K562 (cell line): ENCODE results near the gene PLRG1. TPM values are rescaled to one million over a fixed set of nuclear protein-coding genes. Genes with fewer than 3 reads are reported as not detected.
A peak's percentile ranks its signal among the peaks of the same experiment; 100 is the strongest.

Experiments used
- ATAC-seq: fragments of 200-7000 bp; cut with Tn5 transposase; 3 replicates; pipeline ENCODE4 v1.9.1; 2020; ENCODE audit warnings: moderate library complexity
- BruUV-seq: library from RNA; stranded (reverse); fragments of 400-500 nt; replicated peaks from 2 replicates; lab custom pipeline; 2021; lab: Mats Ljungman, UMichigan
- CTCF ChIA-PET: fragments of 300-600 bp; formaldehyde crosslinking; extraction: SDS; loops from one replicate; lab custom pipeline; 2021; ENCODE audit warnings: low intra/inter-chr PET ratio; lab: Yijun Ruan, JAX
- POLR2A ChIA-PET: fragments of 300-600, 350-650 bp; sonication (Branson Sonifier 250); formaldehyde crosslinking; extraction: SDS; loops from one replicate; lab custom pipeline; 2021; ENCODE audit warnings: antibody characterized with exemption, inconsistent platforms; lab: Yijun Ruan, JAX
- DNase-seq, 4 experiments: peaks; one replicate each; pipeline versions ENCODE4 v3.0.0 to v3.0.0-alpha.2; 2011 to 2018; ENCODE audit warnings: low spot score in 3 of 4, mixed read lengths in 3 of 4; ENCODE audit errors: extremely low read depth in 1 of 4
- FAIRE-seq: peaks from 2 replicates; lab custom pipeline; 2011; peaks lifted over from hg19 to GRCh38; lab: Jason Lieb, UNC
- H2AFZ ChIP-seq: 2 replicates; pipeline ENCODE4 v1.6.0; 2011; ENCODE audit warnings: low read depth, low read length, control low read depth, inconsistent platforms
- H3K27ac ChIP-seq: fragments of 200-600 bp; 3 replicates; pipeline ENCODE4 v1.8.0; 2011; ENCODE audit warnings: low read depth, mild to moderate bottlenecking, control low read depth, inconsistent platforms, low read length, moderate library complexity, mixed read lengths; ENCODE audit errors: extremely low read depth
- H3K27me3 ChIP-seq, 2 experiments: fragments of 300-600 bp in 1 of 2; 2 replicates in 1 of 2; 3 replicates in 1 of 2; pipeline versions ENCODE4 v1.6.0 to v1.8.0; 2011; ENCODE audit warnings: inconsistent platforms in 2 of 2, low read length in 2 of 2, mild to moderate bottlenecking in 1 of 2, mixed read lengths in 1 of 2, moderate library complexity in 1 of 2; ENCODE audit not compliant: control insufficient read depth in 2 of 2, insufficient read depth in 2 of 2
- H3K36me3 ChIP-seq: fragments of 300-600 bp; 3 replicates; pipeline ENCODE4 v1.8.0; 2011; ENCODE audit warnings: mild to moderate bottlenecking, low read length, inconsistent platforms; ENCODE audit not compliant: control insufficient read depth, insufficient read depth
- H3K4me1 ChIP-seq, 2 experiments: fragments of 200-600 bp in 1 of 2; replicated peaks in 1 of 2; 2 replicates in 1 of 2; 3 replicates in 1 of 2; pipeline versions ENCODE4 v1.5.1 to v1.8.0; 2011; ENCODE audit warnings: inconsistent platforms in 2 of 2, low read length in 2 of 2, mild to moderate bottlenecking in 1 of 2, mixed read lengths in 1 of 2, moderate library complexity in 1 of 2; ENCODE audit not compliant: control insufficient read depth in 2 of 2, insufficient read depth in 2 of 2
- H3K4me2 ChIP-seq: 2 replicates; pipeline ENCODE4 v1.6.1; 2011; ENCODE audit warnings: low read length, control low read depth, inconsistent platforms, mixed read lengths; ENCODE audit not compliant: insufficient read depth
- H3K4me3 ChIP-seq: fragments of 200-600 bp; sonication (generic), shearing (Covaris generic); 2 replicates; pipeline ENCODE4 v1.5.1; 2016; ENCODE audit warnings: control low read depth, inconsistent platforms
- H3K79me2 ChIP-seq: fragments of 200-600 bp; 3 replicates; pipeline ENCODE4 v1.8.0; 2011; ENCODE audit warnings: low read length, inconsistent platforms; ENCODE audit not compliant: control insufficient read depth, insufficient read depth
- H3K9ac ChIP-seq, 2 experiments: 2 replicates each; pipeline versions ENCODE4 v1.6.0 to v1.6.1; 2011; ENCODE audit warnings: low read depth in 2 of 2, low read length in 2 of 2, control low read depth in 1 of 2, inconsistent platforms in 1 of 2, mild to moderate bottlenecking in 1 of 2, mixed read lengths in 1 of 2; ENCODE audit not compliant: insufficient read depth in 1 of 2
- H3K9me1 ChIP-seq: one replicate; pipeline ENCODE4 v1.6.0; 2011; ENCODE audit warnings: inconsistent platforms, mild to moderate bottlenecking, low read length, moderate library complexity; ENCODE audit not compliant: control insufficient read depth, insufficient read depth
- H3K9me3 ChIP-seq: replicated peaks from 2 replicates; pipeline ENCODE4 v1.5.1; 2011; ENCODE audit warnings: low read depth, low read length, inconsistent platforms; ENCODE audit not compliant: control insufficient read depth, insufficient read depth
- H4K20me1 ChIP-seq: replicated peaks from 2 replicates; pipeline ENCODE4 v1.6.1; 2011; ENCODE audit warnings: low read length, inconsistent platforms, mixed read lengths; ENCODE audit not compliant: control insufficient read depth, insufficient read depth
- CBX8 ChIP-seq: fragments of 200-600 bp; sonication (generic); IDR thresholded peaks from 2 replicates; pipeline ENCODE4 v1.6.1; 2012; ENCODE audit warnings: borderline replicate concordance, mixed run types, low read depth, mild to moderate bottlenecking, moderate library complexity, mixed read lengths, low read length, control low read depth, inconsistent platforms; ENCODE audit not compliant: poor library complexity, severe bottlenecking; ENCODE audit errors: extremely low read depth
- EP300 ChIP-seq: IDR thresholded peaks from 2 replicates; pipeline ENCODE4 v1.6.1; 2012; ENCODE audit warnings: low read length, improper control_type of control experiment
- HNRNPH1 ChIP-seq: fragments of 200-400 bp; formaldehyde crosslinking; optimal IDR thresholded peaks from 2 replicates; pipeline ENCODE3; 2017; ENCODE audit warnings: low read depth, mild to moderate bottlenecking, low read length, moderate library complexity
- IRF9 ChIP-seq: fragments of 450-650 bp; IDR thresholded peaks from 2 replicates; pipeline ENCODE4 v1.6.1; 2016; ENCODE audit warnings: missing biosample characterization, missing genetic modification characterization
- KLF6 ChIP-seq: fragments of 250-450 bp; sonication (Bioruptor Pico); IDR thresholded peaks from 2 replicates; pipeline ENCODE4 v1.4.0; 2020; ENCODE audit warnings: mild to moderate bottlenecking, moderate library complexity, borderline replicate concordance
- MBD1 ChIP-seq: fragments of 250-450 bp; sonication (Bioruptor Pico); IDR thresholded peaks from 2 replicates; pipeline ENCODE4 v1.8.0; 2022; ENCODE audit warnings: inconsistent platforms
- NR4A1 ChIP-seq, 2 experiments: fragments of 250-450 bp in 1 of 2; fragments of 450-650 bp in 1 of 2; sonication (Bioruptor Pico) in 1 of 2; IDR thresholded peaks; 2 replicates each; pipeline versions ENCODE4 v1.4.0 to v1.6.1; 2016 to 2020; ENCODE audit warnings: mild to moderate bottlenecking in 2 of 2, missing compliant biosample characterization in 1 of 2, missing genetic modification characterization in 1 of 2, moderate library complexity in 1 of 2
- PHF8 ChIP-seq: fragments of 200-600 bp; sonication (generic); IDR thresholded peaks from 2 replicates; pipeline ENCODE4 v1.6.1; 2012; ENCODE audit warnings: mixed run types, mild to moderate bottlenecking, inconsistent platforms, low read length, moderate library complexity, borderline replicate concordance
- SETDB1 ChIP-seq: IDR thresholded peaks from one replicate; pipeline ENCODE4 v1.6.1; 2012; ENCODE audit warnings: low read length, control low read depth, inconsistent platforms
- SMARCE1 ChIP-seq: fragments of 450-650 bp; IDR thresholded peaks from 2 replicates; pipeline ENCODE4 v1.7.1; 2016; ENCODE audit warnings: mild to moderate bottlenecking
- SRF ChIP-seq, 2 experiments: fragments of 250-450, 450-650 bp in 1 of 2; sonication (Bioruptor Pico) in 1 of 2; sonication (generic) in 1 of 2; formaldehyde crosslinking; IDR thresholded peaks; 2 replicates each; pipeline versions ENCODE4 v1.5.0 to v1.5.1; 2020 to 2022; ENCODE audit warnings: mild to moderate bottlenecking in 1 of 2, missing genetic modification reagents in 1 of 2
- TOE1 ChIP-seq, 2 experiments: fragments of 450-650 bp in 1 of 2; sonication (generic) in 1 of 2; formaldehyde crosslinking in 1 of 2; IDR thresholded peaks; 2 replicates each; pipeline versions ENCODE4 v1.7.1 to v1.8.0; 2016 to 2022; ENCODE audit warnings: borderline replicate concordance in 2 of 2, mild to moderate bottlenecking in 2 of 2, antibody characterized with exemption in 1 of 2, inconsistent platforms in 1 of 2, low read depth in 1 of 2, missing genetic modification reagents in 1 of 2, moderate library complexity in 1 of 2
- UBTF ChIP-seq, 2 experiments: IDR thresholded peaks; 2 replicates each; pipeline ENCODE4 v1.6.1; 2012; ENCODE audit warnings: improper control_type of control experiment in 2 of 2, low read depth in 2 of 2, low read length in 2 of 2, borderline replicate concordance in 1 of 2
- ZNF133 ChIP-seq: fragments of 250-450 bp; sonication (Bioruptor Pico); IDR thresholded peaks from 2 replicates; pipeline ENCODE4 v1.4.0; 2020; ENCODE audit warnings: mild to moderate bottlenecking
- ZNF143 ChIP-seq: sonication (generic); formaldehyde crosslinking; IDR thresholded peaks from 2 replicates; pipeline ENCODE4 v1.9.0; 2022; ENCODE audit warnings: mild to moderate bottlenecking, missing genetic modification reagents
- ZNF224 ChIP-seq: sonication (generic); formaldehyde crosslinking; IDR thresholded peaks from 2 replicates; pipeline ENCODE4 v1.8.0; 2022; ENCODE audit warnings: mild to moderate bottlenecking, missing genetic modification reagents
- WGBS: fragments of 100-300 bp; shearing (Covaris generic); methylation state at CpG from one replicate; pipeline ENCODE4 v1.1.6; 2016; ENCODE audit warnings: low coverage, mixed read lengths; ENCODE audit not compliant: insufficient coverage; ENCODE audit errors: missing lambda C conversion rate; 5-methylcytosine and 5-hydroxymethylcytosine counted together
- in situ Hi-C: fragments of 300-500 bp; cut with MboI; formaldehyde crosslinking; loops from 4 replicates; pipeline ENCODE4 v1.15.0; 2018; ENCODE audit warnings: inconsistent platforms, mixed read lengths
- intact Hi-C: fragments of 100-400 bp; cut with micrococcal nuclease; formaldehyde crosslinking; loops from 2 replicates; pipeline ENCODE4 v1.14.2; 2022
- polyA plus RNA-seq, 8 experiments: library from polyadenylated mRNA; depleted of rRNA in 4 of 8; stranded (reverse) in 5 of 8; unstranded in 3 of 8; fragments of >200 nt; fragmentation: Nextera tagmentation in 2 of 8; fragmentation: Illumina TruSeq in 1 of 8; extraction: Ambion mirVana in 2 of 8; extraction: Trizol in 1 of 8; gene quantifications; 2 replicates each; pipeline versions ENCODE4 v1.2.1 to v1.2.3, GENCODE V29; 2011 to 2014; ENCODE audit warnings: inconsistent platforms in 1 of 8, missing spikeins in 1 of 8
- total RNA-seq, 7 experiments: library from RNA; depleted of rRNA in 6 of 7; stranded (reverse); fragments of >200 nt in 6 of 7; fragmentation: Illumina TruSeq in 2 of 7; extraction: Trizol in 2 of 7; gene quantifications; 2 replicates each; pipeline versions ENCODE4 v1.2.1 to v1.2.3, GENCODE V29; 2011 to 2021; ENCODE audit warnings: low replicate concordance in 1 of 7

The PLRG1 gene
- total and polyA plus RNA-seq, 9 of the 15 experiments (the other 6 are each of a cell fraction or from before 2014, with no cell fraction given): 48.0 to 248 (median 120) TPM

- H3K36me3 ChIP-seq: no peaks in the 10 kb centered on the region
- in situ Hi-C loops (no loop called here), intact Hi-C loops (no loop called here)
- H3K9me1 ChIP-seq: no peaks in the 10 kb centered on the region
- no peak for DNase-seq
- H3K9me3 ChIP-seq: no peaks in the 10 kb centered on the region
- no peak overlapping the region for H3K4me3 ChIP-seq
- no peak; the same call in 2 of the 3 replicates for ATAC-seq
- H3K27me3 ChIP-seq: no peaks in the 10 kb centered on the region
- H3K27ac ChIP-seq: no peak overlapping the region
- no peaks in the 10 kb centered on the region for H4K20me1 ChIP-seq
- no peaks in the 10 kb centered on the region for H3K4me1 ChIP-seq
- ChIA-PET CTCF (no interaction called here), POLR2A (interaction anchor here (0.6 to 1.8 kb wide), 3 partner anchors 10 to 17 kb away, joined by 3 to 5 read pairs (median 4); no protein-coding TSS in a partner anchor)
- no TSS peak for BruUV-seq
- no peak for FAIRE-seq
- no peaks in the 10 kb centered on the region for H3K79me2 ChIP-seq
- 11% methylated on average over 5 of the region's 5 CpGs for whole genome bisulfite sequencing
- peak overlapping the region; percentile 34; the same call in 1 of the 2 replicates for H2AFZ ChIP-seq
- H3K9ac ChIP-seq: no peak overlapping the region
- no peak overlapping the region for H3K4me2 ChIP-seq
- TF ChIP-seq EP300 (no peak), ZNF133 (no peak), SETDB1 (no peak), IRF9 (tag) (no peak), TOE1 (IDR thresholded peaks at IDR 0.05; ENCODE audit: borderline replicate concordance) (no peak), TOE1 (CRISPR knock-in tag; IDR thresholded peaks at IDR 0.05; ENCODE audit: borderline replicate concordance, low read depth) (no peak), CBX8 (no peak), ZNF224 (CRISPR knock-in tag) (no peak), KLF6 (CRISPR knock-in tag) (no peak), NR4A1 (CRISPR knock-in tag; IDR thresholded peaks at IDR 0.05) (no peak), NR4A1 (tag; IDR thresholded peaks at IDR 0.05) (no peak), HNRNPH1 (no peak), PHF8 (no peak), ZNF143 (CRISPR knock-in tag) (no peak), UBTF (IDR thresholded peaks at IDR 0.05; ENCODE audit: borderline replicate concordance in 1 of 2, low read depth in 2 of 2, low read length in 2 of 2) (no peak), SMARCE1 (no peak), SRF (CRISPR knock-in tag; IDR thresholded peaks at IDR 0.05) (no peak), MBD1 (CRISPR knock-in tag) (no peak)
Observed at GRCh38 chr4:154569584-154569983, 19.4 kb upstream of the PLRG1 start.
